Endothelial cell (in vitro differentiated cells): ENCODE measurements around the gene ING5. TPM values are rescaled to one million over a fixed set of nuclear protein-coding genes. Genes with fewer than 3 reads are reported as not detected.
"Not testable (repeated sequence)": the region's sequence is repeated elsewhere in the genome, so short reads cannot be mapped to it uniquely, and the experiment has no call there.

ENCODE experiments used
- DNase-seq: peaks from one replicate; pipeline ENCODE4 v3.0.0; 2021; ENCODE audit warnings: low spot score
- H3K27ac Mint-ChIP-seq: one replicate; pipeline ENCODE4 v1.8.0; 2021; ENCODE audit warnings: mixed read lengths, inconsistent platforms; ENCODE audit not compliant: unreplicated experiment
- H3K27me3 Mint-ChIP-seq: one replicate; pipeline ENCODE4 v1.8.0; 2021; ENCODE audit warnings: mild to moderate bottlenecking, moderate library complexity, mixed read lengths, inconsistent platforms; ENCODE audit not compliant: unreplicated experiment
- H3K36me3 Mint-ChIP-seq: one replicate; pipeline ENCODE4 v1.8.0; 2021; ENCODE audit warnings: mild to moderate bottlenecking, low read depth, mixed read lengths, inconsistent platforms; ENCODE audit not compliant: unreplicated experiment
- H3K4me1 Mint-ChIP-seq: one replicate; pipeline ENCODE4 v1.8.0; 2021; ENCODE audit warnings: mild to moderate bottlenecking, mixed read lengths, inconsistent platforms; ENCODE audit not compliant: unreplicated experiment
- H3K4me3 Mint-ChIP-seq: one replicate; pipeline ENCODE4 v1.8.0; 2021; ENCODE audit warnings: mild to moderate bottlenecking, mixed read lengths, inconsistent platforms; ENCODE audit not compliant: unreplicated experiment
- H3K9me3 Mint-ChIP-seq: one replicate; pipeline ENCODE4 v1.8.0; 2021; ENCODE audit warnings: mixed read lengths, inconsistent platforms; ENCODE audit not compliant: unreplicated experiment
- total RNA-seq: library from RNA; stranded (reverse); fragmentation: NEBNext Ultra II Directional; extraction: Animal tissue kit (Norgen Biotek cat#: 25700); gene quantifications from one replicate; pipeline ENCODE4 v1.2.1, GENCODE V29; 2021; ENCODE audit not compliant: unreplicated experiment
- TF ChIP-seq, protein P1 (sequence below): fragments of 200-600 bp; sonication (generic); IDR thresholded peaks from one replicate; pipeline ENCODE4 v1.5.0; 2021; ENCODE audit warnings: antibody characterized with exemption; ENCODE audit not compliant: unreplicated experiment

The ING5 gene
- total RNA-seq, 1 donor from 2014 or later, result 19.9 TPM

GRCh38 chr2:241741016-241741415 lies 39.2 kb downstream of the ING5 start:
- H3K4me3 Mint-ChIP-seq, result no peak overlapping the region
- no peak for DNase-seq
- TF ChIP-seq, protein P1, sequence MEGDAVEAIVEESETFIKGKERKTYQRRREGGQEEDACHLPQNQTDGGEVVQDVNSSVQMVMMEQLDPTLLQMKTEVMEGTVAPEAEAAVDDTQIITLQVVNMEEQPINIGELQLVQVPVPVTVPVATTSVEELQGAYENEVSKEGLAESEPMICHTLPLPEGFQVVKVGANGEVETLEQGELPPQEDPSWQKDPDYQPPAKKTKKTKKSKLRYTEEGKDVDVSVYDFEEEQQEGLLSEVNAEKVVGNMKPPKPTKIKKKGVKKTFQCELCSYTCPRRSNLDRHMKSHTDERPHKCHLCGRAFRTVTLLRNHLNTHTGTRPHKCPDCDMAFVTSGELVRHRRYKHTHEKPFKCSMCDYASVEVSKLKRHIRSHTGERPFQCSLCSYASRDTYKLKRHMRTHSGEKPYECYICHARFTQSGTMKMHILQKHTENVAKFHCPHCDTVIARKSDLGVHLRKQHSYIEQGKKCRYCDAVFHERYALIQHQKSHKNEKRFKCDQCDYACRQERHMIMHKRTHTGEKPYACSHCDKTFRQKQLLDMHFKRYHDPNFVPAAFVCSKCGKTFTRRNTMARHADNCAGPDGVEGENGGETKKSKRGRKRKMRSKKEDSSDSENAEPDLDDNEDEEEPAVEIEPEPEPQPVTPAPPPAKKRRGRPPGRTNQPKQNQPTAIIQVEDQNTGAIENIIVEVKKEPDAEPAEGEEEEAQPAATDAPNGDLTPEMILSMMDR, result no peak
- no peaks in the 10 kb centered on the region for H3K9me3 Mint-ChIP-seq
- H3K27me3 Mint-ChIP-seq, result peaks cover 5% of the 10 kb centered on the region
- peaks cover 4% of the 10 kb centered on the region for H3K4me1 Mint-ChIP-seq
- no peak overlapping the region for H3K27ac Mint-ChIP-seq
- peaks cover 12% of the 10 kb centered on the region for H3K36me3 Mint-ChIP-seq

GRCh38 chr2:241742320-241742939 lies 40.6 kb downstream of the ING5 start:
- Mint-ChIP-seq H3K9me3 (no peaks in the 10 kb centered on the region), H3K4me3 (no peak overlapping the region), H3K27me3 (peaks cover 5% of the 10 kb centered on the region), H3K27ac (no peak overlapping the region), H3K4me1 (peaks cover 4% of the 10 kb centered on the region), H3K36me3 (peaks cover 20% of the 10 kb centered on the region)
- no peak for DNase-seq
- TF ChIP-seq, protein P1, result no peak

DNA sequence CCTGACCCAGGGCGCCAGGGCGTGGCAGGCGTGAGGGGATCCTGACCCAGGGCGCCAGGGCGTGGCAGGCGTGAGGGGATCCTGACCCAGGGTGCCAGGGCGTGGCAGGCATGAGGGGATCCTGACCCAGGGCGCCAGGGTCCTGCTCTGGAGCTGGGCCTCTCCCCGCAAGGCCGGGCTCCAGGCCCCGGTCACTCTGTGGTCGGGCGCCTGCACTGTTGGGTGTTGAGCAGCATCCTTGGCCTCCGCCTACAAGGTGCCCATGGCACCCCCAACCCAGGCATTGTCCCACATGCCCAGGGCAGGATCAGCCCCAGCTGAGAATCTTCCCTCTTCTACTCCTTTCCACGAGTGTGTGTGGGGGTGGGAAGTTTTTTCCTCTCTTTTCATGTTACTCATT lies 41.2 kb downstream of the ING5 start:
- not testable (repeated sequence) for DNase-seq, H3K27ac Mint-ChIP-seq, H3K4me1 Mint-ChIP-seq, H3K9me3 Mint-ChIP-seq, H3K27me3 Mint-ChIP-seq
- Mint-ChIP-seq H3K4me3 (peak overlapping the region; percentile 42), H3K36me3 (peaks cover 22% of the 10 kb centered on the region)

- Mint-ChIP-seq H3K27ac (no peak overlapping the region), H3K36me3 (peaks cover 22% of the 10 kb centered on the region), H3K9me3 (no peaks in the 10 kb centered on the region), H3K4me3 (peak overlapping the region; percentile 42), H3K27me3 (peaks cover 3% of the 10 kb centered on the region), H3K4me1 (no peaks in the 10 kb centered on the region)
- no peak for DNase-seq
- TF ChIP-seq, protein P1, result no peak
Measured at GRCh38 chr2:241743620-241744019, 41.8 kb downstream of the ING5 start.

- peaks cover 18% of the 10 kb centered on the region for H3K36me3 Mint-ChIP-seq
- TF ChIP-seq, protein P1, result no peak
- no peak for DNase-seq
- peaks cover 1% of the 10 kb centered on the region for H3K27me3 Mint-ChIP-seq
- H3K9me3 Mint-ChIP-seq, result no peaks in the 10 kb centered on the region
- no peak overlapping the region for H3K27ac Mint-ChIP-seq
- H3K4me1 Mint-ChIP-seq, result no peaks in the 10 kb centered on the region
- H3K4me3 Mint-ChIP-seq, result no peak overlapping the region
Measured at GRCh38 chr2:241744028-241744754, 42.4 kb downstream of the ING5 start.
